ENCODE data around the gene CRELD2.

The CRELD2 gene

DNA sequence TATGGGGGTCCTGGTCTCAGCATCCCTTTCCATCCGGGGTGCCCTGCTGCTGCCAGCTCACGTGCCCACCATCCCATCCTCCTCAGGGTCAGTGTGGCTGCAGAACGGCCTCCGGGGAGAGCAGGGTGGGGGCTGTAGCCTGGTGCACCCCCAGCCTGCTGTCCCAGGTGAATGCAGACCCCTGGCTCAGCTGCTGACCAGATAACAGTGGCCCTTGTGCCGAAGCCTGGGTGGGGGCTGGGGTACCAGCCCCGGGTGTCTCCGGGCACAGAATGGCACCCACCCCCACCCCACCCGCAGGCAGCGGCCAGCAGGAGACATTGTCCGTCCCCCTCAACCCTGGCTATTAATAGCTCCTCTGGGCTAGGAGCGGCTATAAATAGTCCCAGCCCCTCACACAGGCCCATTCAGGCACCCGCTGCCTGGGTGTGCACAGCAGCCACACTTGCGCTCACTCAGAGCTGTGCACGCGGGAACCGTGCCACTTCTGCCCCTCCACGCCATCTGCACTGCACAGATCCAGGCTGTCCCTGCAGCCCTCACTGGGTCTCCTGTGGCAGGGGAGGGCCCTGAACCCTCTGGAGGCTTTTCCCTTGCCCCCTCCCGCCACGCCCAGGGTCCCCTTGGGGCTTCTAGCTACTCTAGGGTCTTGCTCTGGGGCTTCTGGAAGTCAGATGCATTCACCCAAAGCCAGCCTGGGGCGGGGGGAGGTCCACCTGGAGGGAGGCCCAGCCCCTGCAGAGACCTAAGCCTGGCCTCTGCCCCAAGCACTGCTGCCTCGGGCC is 18.7 kb downstream of the CRELD2 start:
- no peak for DNase-seq (ENCODE audit: extremely low spot score)
- no peak for TF ChIP-seq CTCF (IDR thresholded peaks at IDR 0.05; ENCODE audit: control extremely low read depth, extremely low read depth, low read depth, missing control alignments)
- ChIA-PET CTCF (interaction anchor here (0.8 to 2.7 kb wide), 4 partner anchors 13 to 93 kb away, joined by 3 to 10 read pairs (median 5); no protein-coding TSS in a partner anchor), POLR2A (no interaction called here)

DNA sequence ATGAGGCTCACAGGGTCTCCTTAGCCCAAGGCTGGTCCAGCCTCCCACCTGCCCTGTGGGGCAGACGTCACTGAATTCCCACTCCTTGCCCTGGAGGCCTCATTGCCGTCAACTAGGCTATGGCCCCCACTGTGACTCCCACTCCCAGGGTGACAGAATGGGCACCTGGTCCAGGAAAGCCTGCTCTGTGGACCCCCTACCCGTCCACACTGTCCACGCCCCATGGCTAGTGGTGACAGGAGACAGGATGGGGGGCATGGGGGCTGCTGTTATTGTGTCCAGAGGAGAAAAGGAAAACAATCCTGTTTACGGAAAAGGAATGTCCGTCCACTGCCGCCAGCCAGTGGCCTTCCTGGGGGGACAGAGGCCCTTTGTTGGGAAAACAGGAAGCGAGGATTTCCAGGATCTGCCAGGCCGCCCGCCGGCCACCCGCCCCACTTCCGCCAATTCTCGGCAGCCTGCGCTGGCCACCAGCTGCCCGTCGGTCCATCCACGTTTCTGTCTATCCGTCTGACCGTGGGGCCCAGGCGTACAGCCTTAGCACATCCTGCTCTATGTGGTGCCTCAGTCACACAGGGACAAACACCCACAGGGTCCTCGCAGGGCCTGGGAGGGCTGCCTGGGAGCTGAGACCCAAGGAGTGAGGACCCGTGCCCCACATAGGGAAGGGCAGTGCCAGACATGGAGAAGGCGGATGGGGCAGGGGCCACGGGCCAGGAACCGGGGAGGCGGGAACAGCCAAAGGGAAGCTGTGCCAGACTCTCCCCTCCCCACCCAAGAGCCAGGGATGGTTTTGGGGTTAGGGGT is 19.5 kb downstream of the CRELD2 start:
- POLR2A ChIA-PET = no interaction called here
- TF ChIP-seq CTCF (IDR thresholded peaks at IDR 0.05; ENCODE audit: control extremely low read depth, extremely low read depth, low read depth, missing control alignments) = no peak
- no peak for DNase-seq (ENCODE audit: extremely low spot score)
- CTCF ChIA-PET = interaction anchor here (2.0 to 2.7 kb wide), 2 partner anchors 29 to 92 kb away, joined by 6 to 10 read pairs; no protein-coding TSS in a partner anchor

DNA sequence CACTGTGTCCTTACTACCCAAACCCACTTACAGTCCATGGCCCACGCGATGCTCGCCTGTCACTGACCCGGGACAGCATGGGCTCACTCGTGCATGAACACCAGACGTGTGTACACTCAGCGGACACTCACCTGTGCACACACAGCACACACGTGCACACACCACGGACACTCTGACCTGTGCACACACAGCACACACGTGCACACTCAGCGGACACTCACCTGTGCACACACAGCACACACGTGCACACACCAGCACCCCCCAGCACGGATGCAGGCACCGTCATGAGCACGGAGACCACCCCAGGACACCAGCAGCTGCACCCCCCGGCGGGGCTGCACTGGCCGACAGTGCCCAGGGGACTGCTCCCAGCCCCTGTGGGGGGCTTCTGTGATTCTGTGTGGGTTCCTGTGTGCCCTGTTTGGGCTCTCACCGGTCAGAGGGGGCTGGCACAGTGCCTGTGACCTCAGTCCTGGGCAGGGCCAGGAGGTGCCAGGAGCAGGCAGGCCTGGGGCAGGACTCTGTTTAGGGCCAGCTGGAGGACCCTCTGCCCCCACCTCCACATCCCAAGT is 20.2 kb downstream of the CRELD2 start:
- ChIA-PET POLR2A (no interaction called here), CTCF (interaction anchor here (1.8 to 2.7 kb wide), 2 partner anchors 8 to 91 kb away, joined by 8 to 10 read pairs; no protein-coding TSS in a partner anchor)
- TF ChIP-seq CTCF (IDR thresholded peaks at IDR 0.05; ENCODE audit: control extremely low read depth, extremely low read depth, low read depth, missing control alignments) = no peak
- DNase-seq (ENCODE audit: extremely low spot score) = no peak

DNA sequence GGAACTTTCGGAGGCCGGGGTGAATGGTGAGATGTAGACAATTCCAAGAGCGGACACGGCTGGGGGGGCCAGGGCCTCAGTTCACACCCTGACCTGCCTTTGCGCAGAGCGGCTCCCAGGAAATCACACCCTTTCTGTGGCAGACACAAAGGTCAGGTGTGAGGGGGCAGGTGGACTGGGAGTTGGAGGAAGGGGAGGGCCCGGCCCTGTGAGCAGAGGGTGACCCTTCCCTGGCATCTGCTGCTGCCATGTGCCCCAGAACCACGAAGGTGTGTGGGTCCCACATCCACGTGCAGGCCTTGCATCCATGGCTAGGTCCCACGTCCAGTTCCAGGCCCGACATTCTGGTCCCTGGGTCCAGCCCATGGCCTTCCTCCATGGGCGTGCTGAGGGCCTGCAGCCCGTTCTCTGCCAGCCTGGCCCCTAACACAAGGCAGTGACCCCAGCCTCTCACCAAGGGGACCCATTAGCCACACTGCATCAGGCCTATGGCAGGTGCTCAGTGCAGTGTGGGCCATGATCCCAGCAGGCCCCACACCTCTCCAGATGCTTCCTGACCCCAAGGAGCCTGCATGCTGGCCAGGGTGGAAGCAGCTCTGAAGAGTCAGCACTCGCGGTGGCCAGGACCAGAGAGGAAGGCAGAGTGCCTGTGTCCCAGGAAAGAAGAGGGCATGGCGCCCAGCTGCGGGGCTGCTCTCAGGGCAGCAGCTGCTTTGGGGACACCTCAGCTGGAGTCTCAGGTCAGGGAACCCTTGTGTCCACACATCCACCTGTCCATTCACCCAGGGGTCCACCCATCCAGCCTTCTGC is 23.3 kb downstream of the CRELD2 start:
- DNase-seq (ENCODE audit: extremely low spot score) = no peak
- CTCF ChIA-PET = no interaction called here
- no peak for TF ChIP-seq CTCF (IDR thresholded peaks at IDR 0.05; ENCODE audit: control extremely low read depth, extremely low read depth, low read depth, missing control alignments)
- POLR2A ChIA-PET = no interaction called here

GRCh38 chr22:49942565-49943404 is 24.4 kb downstream of the CRELD2 start:
- DNase-seq (ENCODE audit: extremely low spot score) = no peak

More at GRCh38 chr22:49942565-49943404, 24.4 kb downstream of the CRELD2 start:
- ChIA-PET CTCF (interaction anchor here (0.9 to 1.9 kb wide), 2 partner anchors 12 to 51 kb away, joined by 3 to 8 read pairs; no protein-coding TSS in a partner anchor), POLR2A (no interaction called here)
- no peak for TF ChIP-seq CTCF (IDR thresholded peaks at IDR 0.05; ENCODE audit: control extremely low read depth, extremely low read depth, low read depth, missing control alignments)

Measured in GM10248 (cell line).